ENCODE data around the gene OR7C1.

OR7C1 gene

DNA sequence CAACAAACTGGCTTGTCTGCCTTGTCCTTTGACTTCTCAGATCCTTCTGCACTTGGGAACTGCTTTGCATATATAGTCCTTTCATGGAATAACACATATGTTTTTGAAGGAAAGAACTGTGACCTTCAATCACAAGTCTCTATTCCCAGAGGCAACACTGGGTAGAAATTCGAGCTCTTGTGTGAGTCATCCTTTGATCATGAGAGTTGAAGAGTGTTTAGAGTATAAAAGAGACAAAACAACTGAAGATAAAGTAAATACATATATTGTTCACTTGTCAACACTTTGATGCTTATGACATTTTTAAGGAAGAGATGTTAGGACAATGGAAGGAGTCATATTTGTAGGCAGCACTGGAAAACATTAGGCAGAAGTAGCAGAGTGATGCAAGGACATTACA lies 5.2 kb upstream of the OR7C1 start:
- no peaks in the 10 kb centered on the region for H3F3A ChIP-seq (ENCODE audit: insufficient read depth, low read length)
- TF ChIP-seq, protein P1, sequence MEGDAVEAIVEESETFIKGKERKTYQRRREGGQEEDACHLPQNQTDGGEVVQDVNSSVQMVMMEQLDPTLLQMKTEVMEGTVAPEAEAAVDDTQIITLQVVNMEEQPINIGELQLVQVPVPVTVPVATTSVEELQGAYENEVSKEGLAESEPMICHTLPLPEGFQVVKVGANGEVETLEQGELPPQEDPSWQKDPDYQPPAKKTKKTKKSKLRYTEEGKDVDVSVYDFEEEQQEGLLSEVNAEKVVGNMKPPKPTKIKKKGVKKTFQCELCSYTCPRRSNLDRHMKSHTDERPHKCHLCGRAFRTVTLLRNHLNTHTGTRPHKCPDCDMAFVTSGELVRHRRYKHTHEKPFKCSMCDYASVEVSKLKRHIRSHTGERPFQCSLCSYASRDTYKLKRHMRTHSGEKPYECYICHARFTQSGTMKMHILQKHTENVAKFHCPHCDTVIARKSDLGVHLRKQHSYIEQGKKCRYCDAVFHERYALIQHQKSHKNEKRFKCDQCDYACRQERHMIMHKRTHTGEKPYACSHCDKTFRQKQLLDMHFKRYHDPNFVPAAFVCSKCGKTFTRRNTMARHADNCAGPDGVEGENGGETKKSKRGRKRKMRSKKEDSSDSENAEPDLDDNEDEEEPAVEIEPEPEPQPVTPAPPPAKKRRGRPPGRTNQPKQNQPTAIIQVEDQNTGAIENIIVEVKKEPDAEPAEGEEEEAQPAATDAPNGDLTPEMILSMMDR (IDR thresholded peaks at IDR 0.05; ENCODE audit: low read length), result no peak
- TF ChIP-seq EZH2 (IDR thresholded peaks at IDR 0.05; ENCODE audit: borderline replicate concordance, low read length), result no peak
- H3K4me2 ChIP-seq (ENCODE audit: low read length), result no peak overlapping the region
- H3K4me1 ChIP-seq (ENCODE audit: insufficient read depth, low read length, severe bottlenecking), result no peaks in the 10 kb centered on the region
- H3K9me3 ChIP-seq (ENCODE audit: low read length), result no peaks in the 10 kb centered on the region
- no peak overlapping the region for H2AFZ ChIP-seq (ENCODE audit: low read length)
- no peaks in the 10 kb centered on the region; the same call in 1 of the 2 replicates for H3K27me3 ChIP-seq (ENCODE audit: insufficient read depth, low read length)
- no peak overlapping the region for H3K27ac ChIP-seq (ENCODE audit: low read depth, low read length, poor library complexity, severe bottlenecking)
- H3K36me3 ChIP-seq (ENCODE audit: insufficient read depth, low read length), result no peaks in the 10 kb centered on the region
- no peaks in the 10 kb centered on the region for H3K79me2 ChIP-seq (ENCODE audit: insufficient read depth, low read length)
- no peaks in the 10 kb centered on the region for H4K20me1 ChIP-seq (ENCODE audit: insufficient read depth, low read length)
- no peaks in the 10 kb centered on the region for H3K9me2 ChIP-seq (ENCODE audit: low read depth, low read length)
- H3K4me3 ChIP-seq (ENCODE audit: low read depth, low read length, poor library complexity, severe bottlenecking), result no peak overlapping the region
- no peak overlapping the region for H3K9ac ChIP-seq (ENCODE audit: low read length)

DNA sequence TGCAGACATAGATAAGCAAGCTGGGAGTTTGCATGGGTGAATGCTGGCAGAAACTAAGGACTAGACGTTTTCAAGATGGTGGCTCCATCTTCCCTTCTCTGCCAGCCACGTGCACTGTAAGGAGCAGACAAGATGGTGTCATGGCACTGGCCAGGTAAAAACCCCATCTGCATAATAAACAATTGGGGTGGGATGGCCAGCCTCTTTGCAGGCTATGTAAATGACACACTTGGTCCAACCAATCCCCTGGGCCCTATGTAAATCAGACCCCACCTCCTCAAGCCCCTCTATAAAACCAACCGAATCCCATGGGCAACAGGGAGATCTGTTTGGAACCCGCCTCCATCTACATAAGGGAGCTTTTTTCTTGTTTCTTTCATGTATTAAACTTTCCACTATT lies 2.4 kb upstream of the OR7C1 start:
- Histone ChIP-seq H3K27ac (ENCODE audit: low read depth, low read length, poor library complexity, severe bottlenecking) (no peak overlapping the region), H3K9me3 (ENCODE audit: low read length) (no peaks in the 10 kb centered on the region), H3K4me2 (ENCODE audit: low read length) (no peak overlapping the region), H2AFZ (ENCODE audit: low read length) (no peak overlapping the region), H4K20me1 (ENCODE audit: insufficient read depth, low read length) (no peaks in the 10 kb centered on the region), H3K9me2 (ENCODE audit: low read depth, low read length) (no peaks in the 10 kb centered on the region), H3F3A (ENCODE audit: insufficient read depth, low read length) (no peaks in the 10 kb centered on the region), H3K4me3 (ENCODE audit: low read depth, low read length, poor library complexity, severe bottlenecking) (no peak overlapping the region), H3K79me2 (ENCODE audit: insufficient read depth, low read length) (no peaks in the 10 kb centered on the region), H3K4me1 (ENCODE audit: insufficient read depth, low read length, severe bottlenecking) (no peaks in the 10 kb centered on the region), H3K27me3 (ENCODE audit: insufficient read depth, low read length) (no peaks in the 10 kb centered on the region; the same call in 1 of the 2 replicates), H3K9ac (ENCODE audit: low read length) (no peak overlapping the region), H3K36me3 (ENCODE audit: insufficient read depth, low read length) (no peaks in the 10 kb centered on the region)
- TF ChIP-seq, protein P1 (IDR thresholded peaks at IDR 0.05; ENCODE audit: low read length), result no peak

DNA sequence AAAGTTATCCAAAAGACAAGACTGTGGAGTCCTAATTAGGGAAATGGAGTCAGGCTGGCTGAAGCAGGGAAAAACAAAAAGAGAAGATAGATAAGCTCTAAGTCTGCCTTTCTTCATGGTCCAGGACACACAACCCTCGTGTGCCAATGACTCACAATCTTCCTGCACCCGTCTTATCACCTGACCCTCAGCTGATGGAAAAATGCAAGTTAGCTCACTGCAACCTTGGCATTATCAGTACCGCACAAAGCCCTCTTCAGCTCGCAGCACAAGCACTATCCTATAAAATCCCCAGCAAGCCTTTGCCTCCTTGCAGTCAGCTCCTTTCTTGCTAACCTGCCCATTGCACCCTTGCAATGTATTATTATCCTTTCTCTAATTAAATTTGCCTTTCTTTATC lies 4.3 kb downstream of the OR7C1 start:
- H3K4me3 ChIP-seq (ENCODE audit: low read depth, low read length, poor library complexity, severe bottlenecking), result no peak overlapping the region
- TF ChIP-seq, protein P1 (IDR thresholded peaks at IDR 0.05; ENCODE audit: low read length), result no peak
- H3K27ac ChIP-seq (ENCODE audit: low read depth, low read length, poor library complexity, severe bottlenecking), result no peak overlapping the region
- no peaks in the 10 kb centered on the region for H3F3A ChIP-seq (ENCODE audit: insufficient read depth, low read length)
- no peaks in the 10 kb centered on the region for H3K27me3 ChIP-seq (ENCODE audit: insufficient read depth, low read length)
- H3K36me3 ChIP-seq (ENCODE audit: insufficient read depth, low read length), result no peaks in the 10 kb centered on the region
- no peaks in the 10 kb centered on the region for H3K79me2 ChIP-seq (ENCODE audit: insufficient read depth, low read length)
- H3K9me2 ChIP-seq (ENCODE audit: low read depth, low read length), result no peaks in the 10 kb centered on the region
- H3K9me3 ChIP-seq (ENCODE audit: low read length), result no peaks in the 10 kb centered on the region
- no peak overlapping the region for H3K4me2 ChIP-seq (ENCODE audit: low read length)
- no peak overlapping the region for H2AFZ ChIP-seq (ENCODE audit: low read length)
- H3K4me1 ChIP-seq (ENCODE audit: insufficient read depth, low read length, severe bottlenecking), result no peaks in the 10 kb centered on the region
- no peaks in the 10 kb centered on the region for H4K20me1 ChIP-seq (ENCODE audit: insufficient read depth, low read length)
- H3K9ac ChIP-seq (ENCODE audit: low read length), result no peak overlapping the region

All from OCI-LY1 (cell line).